Neural cell (in vitro differentiated cells): ENCODE measurements around the gene PRXL2A.

Experiments used
- CTCF ChIP-seq: fragments of 450-650 bp; IDR thresholded peaks from 2 replicates; pipeline ENCODE4 v1.5.1; 2014; ENCODE audit warnings: antibody characterized with exemption, mild to moderate bottlenecking, moderate library complexity; ENCODE audit not compliant: poor library complexity, severe bottlenecking
- EP300 ChIP-seq: fragments of 450-650 bp; conservative IDR thresholded peaks from 2 replicates; pipeline ENCODE4 v1.6.1; 2014; ENCODE audit warnings: antibody characterized with exemption, mild to moderate bottlenecking, moderate library complexity; ENCODE audit not compliant: poor library complexity, severe bottlenecking
- EZH2 ChIP-seq: fragments of 200-600, 300-800 bp; shearing (Covaris generic), sonication (generic); IDR thresholded peaks from 2 replicates; pipeline ENCODE4 v1.6.1; 2014; ENCODE audit warnings: antibody characterized with exemption, low read length, borderline replicate concordance, mild to moderate bottlenecking; ENCODE audit not compliant: insufficient read depth, poor library complexity, severe bottlenecking
- MXI1 ChIP-seq: fragments of 450-650 bp; conservative IDR thresholded peaks from 2 replicates; pipeline ENCODE4 v1.6.1; 2014; ENCODE audit warnings: antibody characterized with exemption, mild to moderate bottlenecking; ENCODE audit not compliant: poor library complexity, severe bottlenecking
- POLR2AphosphoS5 ChIP-seq: IDR thresholded peaks from 2 replicates; pipeline ENCODE4 v1.6.1; 2012
- RAD21 ChIP-seq: fragments of 450-650 bp; conservative IDR thresholded peaks from 2 replicates; pipeline ENCODE4 v1.6.1; 2014; ENCODE audit warnings: antibody characterized with exemption, mild to moderate bottlenecking, moderate library complexity
- REST ChIP-seq: IDR thresholded peaks from 2 replicates; pipeline ENCODE4 v1.6.1; 2012; ENCODE audit warnings: borderline replicate concordance
- SMC3 ChIP-seq: fragments of 450-650 bp; conservative IDR thresholded peaks from 2 replicates; pipeline ENCODE4 v1.6.1; 2014; ENCODE audit warnings: antibody characterized with exemption, mild to moderate bottlenecking, moderate library complexity; ENCODE audit not compliant: poor library complexity
- TAF1 ChIP-seq: IDR thresholded peaks from 2 replicates; pipeline ENCODE4 v1.6.1; 2012; ENCODE audit warnings: low read depth

- TF ChIP-seq CTCF (no peak), TAF1 (no peak), EP300 (no peak), EZH2 (no peak), POLR2AphosphoS5 (no peak), RAD21 (no peak), SMC3 (no peak), REST (no peak), MXI1 (no peak)
Observed at GRCh38 chr10:80448209-80448942, 40.0 kb downstream of the PRXL2A start.
